Uterus (tissue), 4 donors: ENCODE data around the gene DMGDH. TPM values are rescaled to one million over a fixed set of nuclear protein-coding genes. Genes with fewer than 3 reads are reported as not detected.

Experiments
- DNase-seq, 2 donors: peaks; one replicate each; pipeline ENCODE4 v3.0.0-alpha.2; 2019 to 2020
- H3K27ac ChIP-seq, 2 donors: fragments of 200-600 bp; sonication (generic); 1 replicate in 1 of 2; 2 replicates in 1 of 2; pipeline ENCODE4 v1.5.1; 2016 to 2018
- H3K27me3 ChIP-seq, 2 donors: fragments of 200-600 bp; sonication (generic); one replicate each; pipeline ENCODE4 v1.5.1; 2018 to 2019; ENCODE audit warnings: control low read depth in 1 of 2
- H3K36me3 ChIP-seq, 2 donors: fragments of 200-600 bp; sonication (generic); one replicate each; pipeline ENCODE4 v1.5.1; 2019; ENCODE audit warnings: control low read depth in 1 of 2
- H3K4me1 ChIP-seq, 2 donors: fragments of 200-600 bp; sonication (generic); one replicate each; pipeline ENCODE4 v1.5.1; 2018 to 2019; ENCODE audit warnings: control low read depth in 1 of 2
- H3K4me3 ChIP-seq, 2 donors: fragments of 200-600 bp; sonication (generic); 1 replicate in 1 of 2; 2 replicates in 1 of 2; pipeline ENCODE4 v1.5.1; 2018 to 2019; ENCODE audit warnings: mild to moderate bottlenecking in 1 of 2
- H3K9me3 ChIP-seq, 2 donors: fragments of 200-600 bp; sonication (generic); one replicate each; pipeline ENCODE4 v1.5.1; 2019; ENCODE audit warnings: control low read depth in 1 of 2
- CTCF ChIP-seq, 4 experiments: fragments of 200-600 bp in 2 of 4; fragments of 450-650 bp in 2 of 4; sonication (generic) in 2 of 4; IDR thresholded peaks; one replicate each; pipeline ENCODE4 v1.5.1; 2016 to 2019; ENCODE audit warnings: antibody characterized with exemption in 4 of 4, mild to moderate bottlenecking in 2 of 4, moderate library complexity in 1 of 4
- POLR2A ChIP-seq, 2 donors: fragments of 450-650 bp; IDR thresholded peaks; one replicate each; pipeline ENCODE4 v1.6.1; 2016; ENCODE audit warnings: antibody characterized with exemption in 2 of 2, mild to moderate bottlenecking in 1 of 2, moderate library complexity in 1 of 2
- intact Hi-C: fragments of 100-400 bp; cut with DNase I; formaldehyde crosslinking; loops from one replicate; pipeline ENCODE4 v1.15.1; 2023; ENCODE audit warnings: low total_unique reads
- total RNA-seq, 4 donors: library from RNA; depleted of rRNA in 3 of 4; stranded (reverse); fragments of >200 nt in 3 of 4; gene quantifications; one replicate each; pipeline versions ENCODE4 v1.1.0 to v1.2.4, GENCODE V29; 2014 to 2023
- donor health status: DM: yes; HTN: yes; CAD: no.

Gene DMGDH
- total RNA-seq, 4 donors from 2014 or later = 2.8 to 5.7 TPM; not detected in 2

- Histone ChIP-seq H3K4me3 (no peak overlapping the region), H3K27ac (peak overlapping the region; percentile 43 to 60)
These were observed 94.9 kb downstream of the DMGDH start for GRCh38 chr5:78974601-78975000.

GRCh38 chr5:78974011-78974410 is 95.5 kb downstream of the DMGDH start:
- TF ChIP-seq CTCF (IDR thresholded peaks at IDR 0.05) (no peak), POLR2A (IDR thresholded peaks at IDR 0.05) (no peak)
- DNase-seq = no peak
- Histone ChIP-seq H3K4me1 (peaks cover 10 to 13% of the 10 kb centered on the region in 2 donors), H3K27me3 (no peaks in the 10 kb centered on the region), H3K9me3 (no peaks in the 10 kb centered on the region), H3K36me3 (no peaks in the 10 kb centered on the region), H3K27ac (peak overlapping the region; percentile 43 to 60), H3K4me3 (no peak overlapping the region)
- intact Hi-C loops = no loop called here

More at GRCh38 chr5:78974601-78975000, 94.9 kb downstream of the DMGDH start:
- Histone ChIP-seq H3K4me1 (peaks cover 10 to 13% of the 10 kb centered on the region in 2 donors), H3K27me3 (no peaks in the 10 kb centered on the region), H3K9me3 (no peaks in the 10 kb centered on the region), H3K36me3 (no peaks in the 10 kb centered on the region)
- no peak for TF ChIP-seq POLR2A (IDR thresholded peaks at IDR 0.05)
- TF ChIP-seq CTCF (IDR thresholded peaks at IDR 0.05) = no peak
- no peak for DNase-seq
- intact Hi-C loops = no loop called here

GRCh38 chr5:78972654-78973428 is 96.6 kb downstream of the DMGDH start:
- Histone ChIP-seq H3K9me3 (no peaks in the 10 kb centered on the region), H3K36me3 (no peaks in the 10 kb centered on the region), H3K4me3 (no peak overlapping the region), H3K27ac (peak overlapping the region; percentile 43 to 60), H3K27me3 (no peaks in the 10 kb centered on the region), H3K4me1 (peaks cover 10 to 13% of the 10 kb centered on the region in 2 donors)
- intact Hi-C loops = no loop called here
- DNase-seq = peak; percentile 50 to 71
- no peak for TF ChIP-seq CTCF (IDR thresholded peaks at IDR 0.05)
- no peak for TF ChIP-seq POLR2A (IDR thresholded peaks at IDR 0.05)

- H3K9me3 ChIP-seq = no peaks in the 10 kb centered on the region
- intact Hi-C loops = no loop called here
- peak overlapping the region; percentile 43 to 60 for H3K27ac ChIP-seq
These were observed 97.5 kb downstream of the DMGDH start for GRCh38 chr5:78971998-78972397.

More at GRCh38 chr5:78971998-78972397, 97.5 kb downstream of the DMGDH start:
- Histone ChIP-seq H3K36me3 (no peaks in the 10 kb centered on the region), H3K4me3 (no peak overlapping the region), H3K27me3 (no peaks in the 10 kb centered on the region), H3K4me1 (peaks cover 10 to 13% of the 10 kb centered on the region in 2 donors)
- DNase-seq = no peak
- no peak for TF ChIP-seq CTCF (IDR thresholded peaks at IDR 0.05)
- no peak for TF ChIP-seq POLR2A (IDR thresholded peaks at IDR 0.05)
